GM18520 (cell line): ENCODE data around the gene OR56A4.

ENCODE experiments used
- ATAC-seq: cut with Tn5 transposase; IDR thresholded peaks from one replicate; pipeline ENCODE4 v1.9.1; 2021; ENCODE audit not compliant: unreplicated experiment

Gene OR56A4

GRCh38 chr11:6006846-6007245 is at the start of gene OR56A4:
Gene OR56A4 (minus strand): TSS chr11:6006946. CDS start chr11:6002992, 3,954 bp downstream.
- no peak for ATAC-seq

- no peak for ATAC-seq
Observed at GRCh38 chr11:6055569-6055968, 48.8 kb upstream of the OR56A4 start.

- no peak for ATAC-seq
Observed at GRCh38 chr11:6052374-6052773, 45.6 kb upstream of the OR56A4 start.

GRCh38 chr11:6040874-6041273 is 34.1 kb upstream of the OR56A4 start:
- ATAC-seq: no peak

GRCh38 chr11:6030708-6031405 is 24.1 kb upstream of the OR56A4 start, which contains the start of gene OR56A1:
Gene OR56A1 (minus strand): TSS chr11:6030758. CDS start chr11:6027692, 3,066 bp downstream.
- ATAC-seq: no peak

- ATAC-seq: no peak
Observed at GRCh38 chr11:6027501-6027900, 20.8 kb upstream of the OR56A4 start.

GRCh38 chr11:6025056-6025455 is 18.3 kb upstream of the OR56A4 start:
- no peak for ATAC-seq

- no peak for ATAC-seq
Observed at GRCh38 chr11:6022956-6023355, 16.2 kb upstream of the OR56A4 start.

- ATAC-seq: no peak
Observed at GRCh38 chr11:6013042-6013441, 6.3 kb upstream of the OR56A4 start.

GRCh38 chr11:6012035-6012668 is 5.4 kb upstream of the OR56A4 start:
- ATAC-seq: no peak

GRCh38 chr11:6006395-6006794 is 351 bp downstream of the OR56A4 start:
- no peak for ATAC-seq

GRCh38 chr11:6002202-6002699 is 4.5 kb downstream of the OR56A4 start:
- no peak for ATAC-seq

- ATAC-seq: no peak
Observed at GRCh38 chr11:5994791-5995190, 12.0 kb downstream of the OR56A4 start.

- no peak for ATAC-seq
Observed at GRCh38 chr11:5992604-5993251, 14.0 kb downstream of the OR56A4 start.

GRCh38 chr11:5992150-5992549 is 14.6 kb downstream of the OR56A4 start:
- ATAC-seq: no peak

GRCh38 chr11:5989203-5989602 is 17.5 kb downstream of the OR56A4 start:
- no peak for ATAC-seq

- no peak for ATAC-seq
Observed at GRCh38 chr11:5986885-5987284, 19.9 kb downstream of the OR56A4 start, which contains the start of gene OR52L1. Gene OR52L1 (minus strand): TSS chr11:5986985. CDS start chr11:5986930, 55 bp downstream.

GRCh38 chr11:5983443-5983842 is 23.3 kb downstream of the OR56A4 start:
- ATAC-seq: no peak

GRCh38 chr11:5973530-5973929 is 33.2 kb downstream of the OR56A4 start:
- no peak for ATAC-seq

- no peak for ATAC-seq
Observed at GRCh38 chr11:5968394-5968793, 38.4 kb downstream of the OR56A4 start, which contains the start of gene OR56A5. Gene OR56A5 (minus strand): TSS chr11:5968494. CDS start chr11:5968494, 0 bp downstream.

- no peak for ATAC-seq
Observed at GRCh38 chr11:5967708-5968107, 39.0 kb downstream of the OR56A4 start.

- ATAC-seq: no peak
Observed at GRCh38 chr11:5966958-5967357, 39.8 kb downstream of the OR56A4 start.
